IPS-11a (cell line): ENCODE data around the gene UBE2G1.
"Not testable (repeated sequence)": the region's sequence is repeated elsewhere in the genome, so short reads cannot be mapped to it uniquely, and the experiment has no call there.

Experiments used
- H3K4me3 ChIP-seq: one replicate; pipeline ENCODE4 v1.5.1; 2013; ENCODE audit warnings: low read depth, low read length, control low read depth

Gene UBE2G1

DNA sequence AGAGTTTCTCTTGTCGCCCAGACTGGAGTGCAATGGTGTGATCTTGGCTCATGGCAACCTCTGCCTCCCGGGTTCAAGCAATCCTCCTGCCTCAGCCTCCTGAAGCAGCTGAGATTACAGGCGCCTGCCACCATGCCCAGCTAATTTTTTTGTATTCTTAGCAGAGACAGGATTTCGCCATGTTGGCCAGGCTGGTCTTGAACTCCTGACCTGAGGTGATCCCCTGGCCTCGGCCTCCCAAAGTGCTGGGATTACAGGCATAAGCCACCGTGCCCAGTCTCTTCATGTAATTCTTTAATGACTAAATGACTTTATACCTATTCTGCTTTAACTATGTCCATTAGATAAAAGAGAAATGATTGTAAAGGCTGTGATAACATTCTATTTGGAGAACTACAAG lies 111.2 kb downstream of the UBE2G1 start:
- H3K4me3 ChIP-seq: not testable (repeated sequence)

DNA sequence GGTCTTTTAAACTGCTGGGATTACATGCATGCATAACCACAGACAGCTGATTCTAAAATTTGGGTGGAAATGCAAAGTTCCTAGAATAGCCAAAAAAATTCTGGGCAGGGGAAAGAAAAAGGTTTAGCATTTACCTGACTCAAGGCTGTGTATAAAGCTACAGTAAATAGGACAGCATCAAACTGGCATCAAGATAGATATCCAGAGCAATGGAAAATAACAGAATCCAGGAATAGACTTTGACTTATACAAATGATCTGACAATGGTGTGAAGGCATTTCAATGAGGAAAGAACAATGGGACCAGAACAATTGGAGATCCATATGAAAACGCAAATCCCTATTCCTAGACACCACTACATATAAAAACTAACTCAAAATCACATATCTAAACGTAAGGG lies 115.6 kb downstream of the UBE2G1 start:
- H3K4me3 ChIP-seq: no peak overlapping the region

DNA sequence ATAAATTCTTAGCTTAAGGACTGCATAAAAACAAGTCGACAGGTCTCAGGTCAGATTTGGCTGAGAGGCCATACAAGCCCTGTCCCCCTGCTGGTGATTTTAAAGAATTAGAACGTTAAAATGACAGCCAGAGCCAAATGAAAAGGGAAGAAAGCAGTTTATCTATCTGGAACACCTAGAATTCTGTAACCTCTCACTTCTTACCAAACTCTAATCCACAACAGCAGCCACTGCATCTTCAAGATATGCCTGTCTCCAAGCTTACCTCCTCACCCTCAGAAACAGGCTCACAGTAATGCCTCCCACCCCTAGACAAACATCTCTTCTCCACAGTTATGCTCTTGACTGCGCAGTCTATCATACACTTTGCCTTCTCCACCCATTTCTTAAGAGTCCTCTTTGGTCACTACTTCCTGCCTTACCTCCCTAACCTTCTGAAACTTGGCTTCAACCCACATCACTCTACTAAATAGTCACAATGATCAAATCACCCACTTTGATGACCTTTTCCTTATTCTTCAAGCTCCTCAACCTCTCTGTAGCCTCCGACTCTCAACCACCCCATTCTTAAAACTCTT lies 116.9 kb downstream of the UBE2G1 start:
- H3K4me3 ChIP-seq: no peak overlapping the region

GRCh38 chr17:4248504-4249277 lies 117.8 kb downstream of the UBE2G1 start:
- no peak overlapping the region for H3K4me3 ChIP-seq

DNA sequence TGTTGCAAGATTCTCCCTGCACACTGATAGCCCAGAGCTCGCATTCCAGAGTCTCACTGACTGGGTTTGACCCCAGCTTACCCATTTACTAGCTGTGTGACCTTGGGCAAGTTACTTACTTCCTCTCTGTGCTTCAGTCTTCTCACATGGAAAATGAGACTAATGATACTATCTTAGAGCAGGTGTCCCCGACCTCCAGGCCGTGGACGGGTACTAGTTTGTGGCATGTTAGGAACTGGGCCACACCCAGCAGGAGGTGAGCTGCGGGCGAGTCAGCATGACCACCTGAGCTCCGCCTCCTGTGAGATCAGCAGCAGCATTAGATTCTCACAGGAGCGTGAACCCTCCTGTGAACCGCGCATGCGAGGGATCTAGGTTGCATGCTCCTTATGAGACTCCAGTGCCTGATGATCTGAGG lies 118.5 kb downstream of the UBE2G1 start:
- no peak overlapping the region for H3K4me3 ChIP-seq

GRCh38 chr17:4247361-4247970 lies 119.0 kb downstream of the UBE2G1 start:
- H3K4me3 ChIP-seq: no peak overlapping the region

- H3K4me3 ChIP-seq: no peak overlapping the region
These were observed 119.8 kb downstream of the UBE2G1 start for GRCh38 chr17:4246674-4247073.

DNA sequence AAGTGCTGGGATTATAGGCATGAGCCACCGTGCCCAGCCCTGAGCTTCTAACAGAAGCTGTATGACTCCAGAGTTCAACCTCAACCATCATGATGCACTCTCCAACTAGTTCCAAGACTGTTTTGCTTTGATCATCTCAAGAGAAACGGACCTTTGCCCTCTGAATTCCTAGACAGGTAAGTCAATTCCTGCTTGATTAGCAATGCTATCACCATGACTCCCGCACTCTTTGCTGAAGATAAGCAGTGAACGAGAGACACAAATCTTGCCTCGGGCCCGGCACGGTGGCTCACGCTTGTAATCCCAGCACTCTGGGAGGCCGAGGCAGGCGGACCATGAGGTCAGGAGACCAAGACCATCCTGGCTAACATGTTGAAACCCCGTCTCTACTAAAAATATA lies 124.9 kb downstream of the UBE2G1 start:
- no peak overlapping the region for H3K4me3 ChIP-seq

DNA sequence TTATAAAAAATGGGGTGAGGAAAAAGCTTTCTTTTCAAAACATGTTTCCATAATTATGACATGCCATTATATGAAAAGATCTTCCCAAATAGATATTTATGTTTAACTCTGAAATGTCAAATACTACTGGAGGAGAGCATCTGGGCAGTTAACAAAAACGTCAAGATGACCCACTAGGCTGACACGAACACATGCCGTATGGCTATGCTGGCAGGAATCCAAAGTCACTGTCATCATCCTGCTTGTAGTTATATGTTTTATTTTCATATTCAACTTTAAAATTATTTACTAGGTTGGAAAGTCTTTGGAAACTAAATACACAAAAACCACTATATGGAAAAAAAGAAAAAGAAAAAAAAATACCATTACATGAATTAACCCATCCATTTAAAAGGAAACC lies 130.0 kb downstream of the UBE2G1 start:
- no peak overlapping the region for H3K4me3 ChIP-seq

- no peak overlapping the region for H3K4me3 ChIP-seq
These were observed 130.8 kb downstream of the UBE2G1 start for GRCh38 chr17:4235372-4236279.

DNA sequence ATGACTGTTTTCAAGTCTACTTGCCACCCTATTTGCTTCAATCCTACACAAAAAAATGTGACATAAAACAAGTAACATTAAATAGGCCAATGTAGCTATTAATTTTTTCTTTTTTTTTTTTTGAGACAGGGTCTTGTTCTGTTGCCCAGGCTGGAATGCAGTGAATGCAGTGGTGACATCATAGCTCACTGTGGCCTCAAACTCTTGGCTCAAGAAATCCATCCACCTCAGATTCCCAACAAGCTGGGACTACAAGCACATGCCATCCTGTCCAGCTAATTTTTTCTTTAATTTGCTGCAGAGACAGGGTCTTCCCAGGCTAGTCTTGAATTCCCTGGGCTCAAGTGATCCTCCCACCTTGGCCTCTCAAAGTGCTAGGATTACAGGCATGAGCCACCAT lies 132.1 kb downstream of the UBE2G1 start:
- H3K4me3 ChIP-seq: no peak overlapping the region

DNA sequence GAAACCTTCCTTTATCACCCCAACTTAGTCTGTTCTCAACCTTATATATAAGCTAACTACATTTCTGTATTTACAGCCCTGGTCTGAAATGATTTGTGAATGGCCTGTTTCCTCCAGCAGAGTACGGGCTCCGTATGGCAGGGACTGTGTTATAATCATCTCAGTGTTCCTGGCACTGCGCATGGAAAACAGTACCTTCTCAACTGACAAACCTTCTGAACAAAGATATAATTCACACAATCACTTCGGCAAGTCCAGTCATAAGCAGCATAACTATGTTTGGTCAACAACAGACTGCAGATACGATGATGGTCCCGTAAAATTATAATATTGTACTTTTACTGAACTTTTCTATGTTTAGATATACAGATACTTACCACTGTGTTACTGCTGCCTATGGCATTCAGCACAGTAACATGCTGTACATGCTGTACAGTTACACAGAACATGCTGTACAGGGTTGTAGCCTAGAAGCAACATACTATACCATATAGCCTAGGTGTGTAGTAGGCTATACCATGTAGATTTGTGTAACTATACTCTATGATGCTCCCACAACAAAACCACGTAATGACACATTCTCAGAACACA lies 132.7 kb downstream of the UBE2G1 start:
- no peak overlapping the region for H3K4me3 ChIP-seq

DNA sequence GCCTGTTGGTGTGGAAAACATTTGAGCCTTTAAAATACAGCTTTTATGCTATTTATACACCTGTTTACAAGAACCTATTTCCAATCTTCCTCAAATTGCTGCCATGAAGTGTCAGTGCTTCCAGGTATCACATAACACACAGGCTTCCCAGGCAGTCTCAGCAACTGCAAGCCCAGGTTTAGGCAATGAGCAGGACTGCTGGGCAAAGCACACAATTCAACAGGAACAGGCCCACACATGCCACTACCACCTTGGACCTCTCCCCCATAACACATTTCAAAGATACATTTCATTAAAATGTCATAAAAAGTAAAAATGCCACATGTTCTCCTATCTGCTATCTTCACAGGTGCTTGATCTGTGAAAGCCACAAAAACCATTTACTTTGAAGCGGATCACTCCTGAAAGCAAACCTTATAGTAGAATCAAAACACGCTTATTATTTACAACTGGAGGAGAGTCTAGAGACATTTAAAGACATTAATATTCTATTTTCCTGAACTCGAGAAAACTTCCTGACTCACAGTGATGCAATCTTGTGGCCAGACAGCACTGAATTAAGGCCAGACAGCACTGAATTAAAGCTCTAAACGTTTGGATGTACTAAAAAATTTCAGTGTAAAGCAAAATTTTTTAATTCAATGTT lies 134.2 kb downstream of the UBE2G1 start:
- H3K4me3 ChIP-seq: no peak overlapping the region

GRCh38 chr17:4229627-4230541 lies 136.6 kb downstream of the UBE2G1 start:
- no peak overlapping the region for H3K4me3 ChIP-seq

GRCh38 chr17:4221899-4222659 lies 144.4 kb downstream of the UBE2G1 start:
- H3K4me3 ChIP-seq: no peak overlapping the region

DNA sequence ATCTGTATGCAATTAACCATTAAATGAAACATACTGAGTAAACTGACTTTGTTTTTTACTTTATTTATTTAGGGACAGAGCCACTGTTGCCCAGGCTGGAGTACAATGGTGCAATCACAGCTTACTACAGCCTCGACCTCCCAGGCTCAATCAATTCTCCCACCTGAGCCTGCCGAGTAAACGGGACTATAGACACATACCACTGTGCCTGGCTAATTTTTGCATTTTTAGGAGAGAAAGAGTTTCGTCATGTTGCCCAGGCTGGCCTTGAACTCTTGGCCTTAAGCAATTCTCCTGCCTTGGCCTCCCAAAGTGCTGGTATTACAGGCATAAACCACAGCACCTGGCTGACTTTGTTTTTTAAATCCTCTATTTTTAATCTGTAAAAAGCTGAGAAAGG lies 145.3 kb downstream of the UBE2G1 start:
- no peak overlapping the region for H3K4me3 ChIP-seq

GRCh38 chr17:4220655-4221054 lies 145.8 kb downstream of the UBE2G1 start:
- H3K4me3 ChIP-seq: no peak overlapping the region
